Measurements from ENCODE around the gene CDH23. TPM values are rescaled to one million over a fixed set of nuclear protein-coding genes. Genes with fewer than 3 reads are reported as not detected.

Gene CDH23
- total and polyA plus RNA-seq, 10 of the 15 experiments (the other 5 are each of a cell fraction or from before 2014, with no cell fraction given) = 0.09 to 0.40 (median 0.15) TPM; not detected in 1

GRCh38 chr10:71716426-71716825, 319.7 kb downstream of the CDH23 start:
- BruUV-seq (replicated peaks) = no TSS peak
- ChIA-PET CTCF (interaction anchor here (1.0 to 2.5 kb wide), 5 partner anchors 9 to 332 kb away, joined by 3 to 8 read pairs (median 5); partner anchors contain the start of gene VSIR), POLR2A (no interaction called here), RAD21 (ENCODE audit: unreplicated experiment) (interaction anchor here (0.8 to 2.2 kb wide), 2 partner anchors 58 to 95 kb away, joined by 4 to 6 read pairs; no protein-coding TSS in a partner anchor), SMC1A (ENCODE audit: uncharacterized antibody, unreplicated experiment) (interaction anchor here (0.6 to 1.4 kb wide), 4 partner anchors 10 to 180 kb away, joined by 3 read pairs; no protein-coding TSS in a partner anchor)
- Histone ChIP-seq H3K79me2 (ENCODE audit: control insufficient read depth, insufficient read depth, low read length) (no peaks in the 10 kb centered on the region), H3K4me1 (ENCODE audit: control insufficient read depth, insufficient read depth, low read length) (peaks cover 26% of the 10 kb centered on the region), H3K4me3 (no peak overlapping the region), H3K9me3 (replicated peaks; ENCODE audit: control insufficient read depth, insufficient read depth, low read length) (no peaks in the 10 kb centered on the region), H4K20me1 (ENCODE audit: control insufficient read depth, insufficient read depth) (no peaks in the 10 kb centered on the region), H3K27ac (ENCODE audit: control insufficient read depth, insufficient read depth) (no peak overlapping the region), H3K27me3 (replicated peaks in 1 of 2; ENCODE audit: control insufficient read depth in 2 of 2, insufficient read depth in 2 of 2, low read length in 1 of 2) (no peaks in the 10 kb centered on the region), H3K36me3 (ENCODE audit: control insufficient read depth in 2 of 2, insufficient read depth in 2 of 2, low read length in 1 of 2) (no peaks in the 10 kb centered on the region), H2AFZ (ENCODE audit: control insufficient read depth, low read depth, low read length) (no peak overlapping the region), H3K9ac (ENCODE audit: control insufficient read depth, insufficient read depth, low read length) (no peak overlapping the region), H3K4me2 (ENCODE audit: control insufficient read depth, insufficient read depth) (no peak overlapping the region)
- no peak for TF ChIP-seq CUX1 (IDR thresholded peaks at IDR 0.05; ENCODE audit: insufficient replicate concordance, low read depth, low read length)
- TF ChIP-seq RAD51 (IDR thresholded peaks at IDR 0.05) = no peak
- TF ChIP-seq PBX3 (IDR thresholded peaks at IDR 0.05; ENCODE audit: insufficient replicate concordance, low read depth, low read length) = no peak
- TF ChIP-seq ZBTB40 (IDR thresholded peaks at IDR 0.05; ENCODE audit: borderline replicate concordance) = no peak
- TF ChIP-seq ELK1 (IDR thresholded peaks at IDR 0.05; ENCODE audit: low read depth, low read length) = no peak
- TF ChIP-seq STAT1 (conservative IDR thresholded peaks at IDR 0.05) = no peak
- TF ChIP-seq PAX8 (IDR thresholded peaks at IDR 0.05) = no peak
- no peak for TF ChIP-seq ZNF217 (IDR thresholded peaks at IDR 0.05)
- WGBS (ENCODE audit: insufficient coverage, insufficient replicate concordance, low lambda C conversion rate, missing lambda C conversion rate) = 69% methylated on average over 5 of the region's 5 CpGs
- no peak for FAIRE-seq
- in situ Hi-C loops (cut with MboI) (no loop called here), intact Hi-C loops (cut with micrococcal nuclease; ENCODE audit: unreplicated experiment) (no loop called here)
- ATAC-seq = no peak
- no peak for DNase-seq (ENCODE audit: low read depth, low spot score)

Data from GM12878 (cell line).